K562 (cell line): ENCODE measurements around the gene HMBS.

Experiments
- ATF3 ChIP-seq, 2 experiments: fragments of 450-650 bp in 1 of 2; sonication (generic) in 1 of 2; formaldehyde crosslinking in 1 of 2; IDR thresholded peaks in 1 of 2; conservative IDR thresholded peaks in 1 of 2; 2 replicates each; pipeline versions ENCODE4 v1.6.1 to v1.8.1; 2016 to 2023; ENCODE audit warnings: mild to moderate bottlenecking in 2 of 2, moderate library complexity in 2 of 2, inconsistent platforms in 1 of 2, missing genetic modification reagents in 1 of 2
- ATF7 ChIP-seq: fragments of 450-650 bp; IDR thresholded peaks from 2 replicates; pipeline ENCODE4 v1.7.1; 2014; ENCODE audit warnings: mild to moderate bottlenecking, moderate library complexity
- BCOR ChIP-seq: fragments of 450-650 bp; IDR thresholded peaks from 2 replicates; pipeline ENCODE4 v1.6.1; 2016
- CHD2 ChIP-seq: IDR thresholded peaks from 2 replicates; pipeline ENCODE4 v1.6.1; 2011; ENCODE audit warnings: low read depth, low read length
- CTCF ChIP-seq, 3 experiments: IDR thresholded peaks in 2 of 3; conservative IDR thresholded peaks in 1 of 3; 2 replicates each; pipeline ENCODE4 v1.5.1; 2011 to 2012; ENCODE audit warnings: low read length in 3 of 3, mild to moderate bottlenecking in 3 of 3, control low read depth in 2 of 3, improper control_type of control experiment in 1 of 3, inconsistent platforms in 1 of 3, low read depth in 1 of 3, mixed read lengths in 1 of 3, moderate library complexity in 1 of 3; ENCODE audit not compliant: insufficient read depth in 2 of 3
- FOXM1 ChIP-seq, 2 experiments: fragments of 450-650 bp in 1 of 2; sonication (generic) in 1 of 2; formaldehyde crosslinking in 1 of 2; IDR thresholded peaks; 2 replicates each; pipeline versions ENCODE4 v1.6.1 to v1.9.0; 2017 to 2022; ENCODE audit warnings: low read depth in 2 of 2, mild to moderate bottlenecking in 2 of 2, missing genetic modification reagents in 1 of 2, moderate library complexity in 1 of 2
- GABPB1 ChIP-seq: sonication (generic); formaldehyde crosslinking; IDR thresholded peaks from 2 replicates; pipeline ENCODE4 v1.8.0; 2022; ENCODE audit warnings: mild to moderate bottlenecking, missing genetic modification reagents
- PRDM10 ChIP-seq: fragments of 450-650 bp; IDR thresholded peaks from 2 replicates; pipeline ENCODE4 v1.6.1; 2018; ENCODE audit not compliant: partially characterized antibody
- ZNF512 ChIP-seq: IDR thresholded peaks from 2 replicates; pipeline ENCODE4 v1.6.1; 2016; ENCODE audit warnings: missing genetic modification characterization, missing compliant biosample characterization
- TF ChIP-seq, protein P1 (sequence below): sonication (generic); formaldehyde crosslinking; IDR thresholded peaks from 2 replicates; pipeline ENCODE4 v1.8.1; 2022; ENCODE audit warnings: missing genetic modification reagents
- TF ChIP-seq, protein P2 (sequence below): IDR thresholded peaks from 3 replicates; pipeline ENCODE4 v1.6.1; 2011; ENCODE audit warnings: borderline replicate concordance, mild to moderate bottlenecking; ENCODE audit not compliant: insufficient read length, insufficient read depth

DNA sequence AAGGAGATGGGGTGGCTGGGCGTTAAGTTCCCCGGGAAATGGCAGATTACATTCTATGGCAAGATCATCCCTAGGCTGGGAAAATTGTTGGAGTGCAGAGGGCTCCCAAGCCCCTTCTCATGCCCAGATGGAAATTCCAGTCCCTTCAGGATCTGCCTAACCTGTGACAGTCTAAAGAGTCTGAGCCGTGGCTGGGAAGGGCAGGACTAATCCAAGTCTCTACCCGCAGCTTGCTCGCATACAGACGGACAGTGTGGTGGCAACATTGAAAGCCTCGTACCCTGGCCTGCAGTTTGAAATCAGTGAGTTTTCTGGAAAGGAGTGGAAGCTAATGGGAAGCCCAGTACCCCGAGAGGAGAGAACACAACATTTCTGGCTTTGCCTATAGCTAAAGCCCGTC lies 3.7 kb downstream of the HMBS start:
- TF ChIP-seq FOXM1 (IDR thresholded peaks at IDR 0.05; ENCODE audit: low read depth) = no peak
- no peak for TF ChIP-seq FOXM1 (CRISPR knock-in tag; IDR thresholded peaks at IDR 0.05; ENCODE audit: low read depth)
- TF ChIP-seq ATF7 = no peak
- no peak for TF ChIP-seq GABPB1
- TF ChIP-seq, protein P1, sequence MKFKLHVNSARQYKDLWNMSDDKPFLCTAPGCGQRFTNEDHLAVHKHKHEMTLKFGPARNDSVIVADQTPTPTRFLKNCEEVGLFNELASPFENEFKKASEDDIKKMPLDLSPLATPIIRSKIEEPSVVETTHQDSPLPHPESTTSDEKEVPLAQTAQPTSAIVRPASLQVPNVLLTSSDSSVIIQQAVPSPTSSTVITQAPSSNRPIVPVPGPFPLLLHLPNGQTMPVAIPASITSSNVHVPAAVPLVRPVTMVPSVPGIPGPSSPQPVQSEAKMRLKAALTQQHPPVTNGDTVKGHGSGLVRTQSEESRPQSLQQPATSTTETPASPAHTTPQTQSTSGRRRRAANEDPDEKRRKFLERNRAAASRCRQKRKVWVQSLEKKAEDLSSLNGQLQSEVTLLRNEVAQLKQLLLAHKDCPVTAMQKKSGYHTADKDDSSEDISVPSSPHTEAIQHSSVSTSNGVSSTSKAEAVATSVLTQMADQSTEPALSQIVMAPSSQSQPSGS (CRISPR knock-in tag) = no peak
- no peak for TF ChIP-seq ZNF512 (tag)
- TF ChIP-seq CHD2 = no peak
- TF ChIP-seq, protein P2, sequence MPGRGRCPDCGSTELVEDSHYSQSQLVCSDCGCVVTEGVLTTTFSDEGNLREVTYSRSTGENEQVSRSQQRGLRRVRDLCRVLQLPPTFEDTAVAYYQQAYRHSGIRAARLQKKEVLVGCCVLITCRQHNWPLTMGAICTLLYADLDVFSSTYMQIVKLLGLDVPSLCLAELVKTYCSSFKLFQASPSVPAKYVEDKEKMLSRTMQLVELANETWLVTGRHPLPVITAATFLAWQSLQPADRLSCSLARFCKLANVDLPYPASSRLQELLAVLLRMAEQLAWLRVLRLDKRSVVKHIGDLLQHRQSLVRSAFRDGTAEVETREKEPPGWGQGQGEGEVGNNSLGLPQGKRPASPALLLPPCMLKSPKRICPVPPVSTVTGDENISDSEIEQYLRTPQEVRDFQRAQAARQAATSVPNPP = no peak
- TF ChIP-seq PRDM10 = no peak
- no peak for TF ChIP-seq BCOR
- TF ChIP-seq CTCF (IDR thresholded peaks at IDR 0.05 in 2 of 3, conservative IDR thresholded peaks at IDR 0.05 in 1 of 3; ENCODE audit: insufficient read depth in 2 of 3, low read depth in 1 of 3, low read length in 3 of 3) = no peak
- no peak for TF ChIP-seq ATF3 (IDR thresholded peaks at IDR 0.05)
- TF ChIP-seq ATF3 (CRISPR knock-in tag; conservative IDR thresholded peaks at IDR 0.05) = no peak
